Pons (tissue), 1 donor: ENCODE measurements around the gene PNO1.

ENCODE experiments used
- DNase-seq: peaks from one replicate; pipeline ENCODE4 v3.0.0-alpha.2; 2016; ENCODE audit warnings: low spot score

Gene PNO1

DNA sequence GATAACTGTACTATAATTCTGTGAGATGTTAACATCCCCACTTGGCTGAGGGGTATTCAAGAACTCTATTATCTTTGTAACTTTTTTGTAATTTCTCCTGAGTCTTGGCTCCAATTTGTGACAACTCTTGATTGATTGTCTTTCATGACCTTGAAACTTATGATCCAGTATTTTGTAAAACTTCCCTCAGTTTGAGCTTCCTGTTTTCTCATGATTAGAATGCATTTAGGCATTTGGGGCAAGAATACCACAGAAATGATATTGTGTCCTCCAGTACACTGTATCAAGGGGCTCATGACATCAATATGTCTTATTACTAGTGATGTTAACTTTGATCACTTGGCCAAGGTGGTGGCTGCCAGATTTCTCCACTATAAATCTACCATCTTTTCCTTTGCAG is 37.4 kb downstream of the PNO1 start:
- DNase-seq: no peak

DNA sequence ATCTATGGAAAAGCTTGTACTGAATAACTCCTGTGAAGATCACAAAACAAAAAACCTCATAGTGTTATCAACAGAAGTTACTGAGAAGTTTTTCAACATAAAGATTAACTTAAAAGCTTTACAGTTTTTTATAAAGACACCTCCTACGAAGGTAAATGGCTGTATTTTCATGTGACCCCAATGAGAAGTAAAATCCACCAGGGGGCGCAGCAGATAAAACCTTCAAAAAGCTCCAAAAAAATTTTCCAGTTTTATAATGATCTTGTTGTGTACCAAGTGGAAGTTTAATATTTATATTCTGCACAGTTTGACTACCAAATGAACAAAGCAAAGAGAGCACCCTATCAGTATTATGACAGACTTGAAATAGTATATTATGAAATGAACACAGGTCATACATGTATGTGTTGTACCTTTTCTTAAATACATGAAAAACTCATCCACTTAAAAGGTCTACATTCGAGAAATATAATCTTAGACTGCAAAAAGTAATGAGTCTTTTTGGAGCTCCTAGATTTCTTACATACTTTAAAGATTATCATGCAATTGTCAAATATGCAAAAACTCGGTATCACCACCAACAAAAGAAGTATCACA is 38.5 kb downstream of the PNO1 start:
- DNase-seq: peak; percentile 47

DNA sequence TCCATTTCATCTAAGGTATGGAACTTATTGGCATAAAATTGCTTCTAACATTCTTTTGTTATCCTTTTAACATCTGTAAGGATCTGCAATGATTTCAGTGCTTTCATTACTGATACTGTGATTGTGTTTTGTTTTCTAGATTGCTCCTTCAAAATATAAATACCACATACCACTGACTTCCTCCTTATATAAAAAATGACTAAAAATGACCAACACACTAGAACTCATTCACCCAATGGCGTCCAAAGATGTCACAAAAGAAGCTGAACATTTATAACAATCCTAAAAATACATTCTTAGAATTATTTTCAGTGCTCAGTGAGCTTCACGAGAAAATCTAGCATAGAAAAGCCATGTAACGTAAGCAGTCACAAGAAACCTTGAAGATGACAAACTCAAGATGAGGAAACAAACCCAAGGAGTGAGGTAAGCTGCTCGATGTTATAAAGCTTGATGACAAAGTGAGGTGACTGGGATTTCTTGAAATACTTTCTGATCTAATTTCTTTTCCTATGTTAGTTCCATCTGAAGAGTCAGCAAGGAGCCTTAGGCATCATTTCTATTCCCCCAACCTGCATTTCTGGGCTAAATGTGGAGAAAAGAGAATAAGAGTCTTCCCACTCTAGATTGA is 42.6 kb downstream of the PNO1 start:
- DNase-seq: no peak

DNA sequence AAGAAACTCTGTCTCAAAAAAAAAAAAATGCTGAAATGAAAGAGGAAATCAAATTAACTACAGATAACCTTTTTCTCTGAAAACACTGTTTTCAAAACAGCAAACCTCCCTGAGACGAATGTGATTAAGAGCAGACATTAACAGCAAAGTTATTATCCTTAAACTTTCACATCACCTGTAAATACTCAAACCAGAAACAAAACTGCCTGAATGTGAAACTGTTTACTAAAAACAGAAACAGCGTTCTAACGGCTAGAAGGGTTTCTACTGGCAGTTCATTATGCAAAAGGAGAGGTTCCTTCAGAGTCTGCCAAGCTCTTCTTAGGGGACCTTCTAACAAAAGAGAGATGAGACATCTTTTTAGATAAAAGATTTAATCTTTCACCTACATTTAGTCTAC is 45.9 kb downstream of the PNO1 start:
- DNase-seq: no peak

DNA sequence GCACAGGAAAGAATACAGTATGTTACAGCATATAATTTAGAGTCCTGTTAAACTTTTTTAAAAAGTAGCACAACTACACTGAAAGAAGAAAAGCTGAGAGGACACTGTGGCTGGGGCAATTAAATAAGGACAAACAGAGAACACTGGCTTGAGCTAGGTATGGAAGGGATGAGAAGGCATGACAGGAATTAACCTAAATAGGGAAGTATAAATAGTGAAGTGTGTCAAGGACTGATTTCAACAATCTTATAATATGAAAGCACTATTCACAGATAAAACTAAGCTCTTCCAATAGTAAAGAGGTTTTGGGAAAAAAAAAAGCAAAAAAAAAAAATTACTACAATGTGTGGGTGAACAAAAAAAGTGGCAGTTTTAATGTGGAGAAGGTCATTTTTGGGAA is 49.1 kb downstream of the PNO1 start:
- no peak for DNase-seq

DNA sequence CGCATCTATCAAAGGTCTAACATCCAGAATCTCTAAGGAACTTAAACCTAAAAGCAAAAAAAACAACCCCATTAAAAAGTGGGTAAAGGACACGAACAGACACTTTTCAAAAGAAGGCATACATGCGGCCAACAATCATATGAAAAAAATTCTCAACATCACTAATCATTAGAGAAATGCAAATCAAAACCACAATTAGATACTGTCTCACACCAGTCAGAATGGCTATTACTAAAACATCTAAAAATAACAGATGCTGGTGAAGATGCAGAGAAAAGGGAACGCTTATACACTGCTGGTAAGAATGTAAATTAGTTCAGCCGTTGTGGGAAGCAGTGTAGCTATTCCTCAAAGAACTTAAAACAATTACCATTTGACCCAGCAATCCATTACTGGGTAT is 56.7 kb downstream of the PNO1 start:
- DNase-seq: no peak

DNA sequence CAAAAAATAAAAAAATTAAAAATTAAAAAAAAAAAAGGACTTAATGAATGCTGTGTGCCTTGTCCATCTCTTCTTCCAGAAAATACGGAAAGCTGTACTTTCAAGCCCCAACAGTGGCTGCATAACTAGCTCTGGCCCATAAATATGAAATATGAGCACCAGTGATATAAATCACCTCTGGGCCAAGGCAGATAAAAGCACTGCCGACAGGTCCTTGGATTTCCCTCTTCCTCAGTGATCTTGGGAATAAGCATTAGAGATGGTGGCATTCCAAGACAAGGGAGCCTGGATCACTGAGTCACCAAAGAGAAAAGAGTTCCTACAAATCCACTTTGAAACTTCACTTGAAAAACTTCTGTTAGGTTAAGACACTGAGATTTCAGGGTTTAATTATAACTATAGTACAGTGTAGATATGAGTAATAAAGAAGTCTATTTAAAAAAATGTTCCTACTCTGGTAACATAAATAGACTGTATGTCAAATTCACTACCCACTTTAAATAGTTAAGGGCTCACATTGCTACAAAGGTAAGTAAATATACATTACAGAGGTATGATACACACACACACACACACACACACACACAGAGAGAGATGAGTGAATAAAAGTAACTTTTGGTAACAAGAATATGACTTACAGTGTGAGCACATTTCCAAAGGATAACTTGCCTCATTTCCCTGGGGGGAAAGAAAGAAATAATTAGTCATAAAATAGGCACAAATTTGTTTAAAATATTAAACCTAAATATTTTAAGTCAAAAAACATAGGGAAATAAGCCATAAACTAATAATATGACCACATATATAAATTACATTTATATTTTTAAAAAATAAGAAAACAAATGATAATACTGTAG is 59.0 kb downstream of the PNO1 start:
- DNase-seq: no peak

DNA sequence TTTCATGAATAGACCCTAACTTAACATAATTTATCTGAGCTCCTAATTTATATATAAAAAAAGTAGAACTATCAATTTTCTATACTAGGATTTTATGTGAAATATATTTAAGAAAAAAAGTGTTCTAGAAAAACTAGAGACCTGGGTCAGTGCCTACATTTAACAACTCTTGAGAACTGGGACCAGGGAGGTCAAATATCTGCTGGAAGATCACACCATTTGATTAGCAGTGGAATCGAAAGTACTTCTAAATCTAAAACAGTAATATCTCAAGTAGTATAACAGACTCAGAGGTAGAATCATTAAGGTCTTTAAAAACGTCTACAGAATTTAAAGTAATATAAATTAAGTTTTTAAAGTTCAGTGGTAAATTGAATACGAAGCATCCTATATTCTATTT is 60.0 kb downstream of the PNO1 start:
- DNase-seq: no peak

DNA sequence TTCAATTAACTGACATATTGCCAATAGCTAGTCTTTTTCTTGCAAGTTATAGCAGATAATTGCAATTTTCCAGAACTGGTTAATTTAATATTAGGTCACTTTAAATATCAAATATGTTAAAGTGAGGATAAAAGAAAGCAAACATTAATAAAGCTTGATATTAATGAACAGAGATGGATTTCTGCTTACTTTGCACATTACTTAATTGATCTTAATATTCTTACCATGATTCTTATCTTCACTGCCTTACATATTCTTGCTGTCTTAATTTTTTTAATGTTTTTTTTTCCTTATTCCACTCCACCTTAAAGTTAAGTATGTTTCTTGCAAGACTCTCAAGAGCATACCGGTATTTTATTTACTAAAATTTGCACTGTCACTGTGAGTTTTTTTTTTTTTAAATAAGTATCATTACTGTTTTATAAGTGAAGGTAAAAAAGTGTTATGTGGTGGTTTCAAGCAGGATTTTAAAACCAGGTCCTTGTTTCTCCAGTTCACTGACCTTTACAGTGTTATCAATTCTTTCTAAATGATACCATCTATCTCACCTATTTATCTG is 60.7 kb downstream of the PNO1 start:
- no peak for DNase-seq

DNA sequence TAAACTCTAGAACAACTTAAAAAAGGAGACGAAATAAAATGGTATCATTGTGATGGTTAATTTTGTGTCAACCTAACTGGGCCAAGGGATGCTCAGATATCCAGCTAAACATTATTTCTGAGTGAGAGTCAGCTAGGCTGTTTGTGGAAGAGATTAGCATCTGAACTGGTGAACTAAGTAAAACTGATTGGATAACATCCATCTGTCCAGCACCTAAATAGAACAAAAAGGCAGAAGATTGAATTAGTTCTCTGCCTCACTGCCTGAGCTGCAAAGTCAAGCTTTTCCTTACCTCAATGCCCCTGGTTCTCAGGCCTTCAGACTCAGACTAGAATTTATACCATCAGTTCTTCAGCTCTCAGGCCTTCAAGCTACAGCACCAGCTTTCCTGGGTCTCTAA is 64.6 kb downstream of the PNO1 start:
- DNase-seq: no peak

DNA sequence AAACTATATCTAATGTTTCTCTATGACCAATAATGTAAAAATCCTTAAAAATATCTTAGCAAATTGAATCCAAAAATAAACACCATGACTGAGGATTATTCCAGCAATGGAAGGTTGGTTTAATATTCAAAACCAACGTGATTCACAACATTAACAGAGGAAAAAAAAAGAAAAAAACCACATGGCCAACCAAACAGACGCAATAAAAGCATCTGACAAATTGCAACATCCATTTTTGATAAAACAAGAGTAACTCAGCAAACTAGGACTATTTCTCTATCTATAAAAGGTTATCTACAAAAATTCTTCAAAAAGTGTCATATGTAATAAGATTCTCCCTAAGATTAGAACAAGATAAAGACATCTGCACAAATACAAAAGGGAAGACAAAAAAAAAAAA is 65.7 kb downstream of the PNO1 start:
- DNase-seq: no peak

DNA sequence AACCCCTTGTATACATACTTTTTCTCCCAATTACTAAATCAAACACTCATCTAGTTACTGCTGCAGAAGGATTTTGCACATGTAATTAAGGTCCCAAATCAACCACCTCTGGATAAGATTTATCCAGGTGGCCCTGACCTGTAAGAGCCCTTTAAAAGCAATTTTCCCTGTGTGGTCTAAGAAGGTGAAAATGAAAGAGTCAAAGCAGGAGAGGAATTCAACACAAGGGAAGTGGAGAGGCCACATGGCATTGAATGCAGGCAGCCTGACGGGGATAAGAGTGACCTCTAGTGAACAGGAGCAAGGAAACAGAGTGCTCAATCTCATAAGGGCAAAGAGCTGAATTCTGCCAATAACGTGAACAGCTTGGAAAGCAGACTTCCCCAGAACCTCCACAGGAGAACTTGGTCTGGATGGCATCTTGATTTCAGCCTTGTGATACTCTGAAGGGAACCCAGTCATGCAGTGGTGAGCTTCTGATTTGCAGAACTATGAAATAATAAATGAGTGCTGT is 67.5 kb downstream of the PNO1 start:
- peak; percentile 53 for DNase-seq
